ENCODE measurements around the gene ORC5.
"Not testable (repeated sequence)": the region's sequence is repeated elsewhere in the genome, so short reads cannot be mapped to it uniquely, and the experiment has no call there.

ORC5 gene

GRCh38 chr7:104241538-104242209, 33.9 kb upstream of the ORC5 start:
- TF ChIP-seq CTCF (IDR thresholded peaks at IDR 0.05; ENCODE audit: low read depth, low read length): no peak
- no peak overlapping the region for H3K4me3 ChIP-seq (replicated peaks in 1 of 2; ENCODE audit: low read depth in 2 of 2, low read length in 2 of 2)
- peak in 1 of 2 donors; percentile 32 for DNase-seq (ENCODE audit: low read depth in 2 of 2)

- no peak overlapping the region for H3K4me3 ChIP-seq (replicated peaks in 1 of 2; ENCODE audit: low read depth in 2 of 2, low read length in 2 of 2)
- DNase-seq (ENCODE audit: low read depth in 2 of 2): no peak
- no peak for TF ChIP-seq CTCF (IDR thresholded peaks at IDR 0.05; ENCODE audit: low read depth, low read length)
Measured at GRCh38 chr7:104241135-104241534, 33.3 kb upstream of the ORC5 start.

GRCh38 chr7:104240401-104240800, 32.6 kb upstream of the ORC5 start:
- no peak overlapping the region for H3K4me3 ChIP-seq (replicated peaks in 1 of 2; ENCODE audit: low read depth in 2 of 2, low read length in 2 of 2)
- TF ChIP-seq CTCF (IDR thresholded peaks at IDR 0.05; ENCODE audit: low read depth, low read length): no peak
- peak in 1 of 2 donors; percentile 23 for DNase-seq (ENCODE audit: low read depth in 2 of 2)

GRCh38 chr7:104234990-104235389, 27.2 kb upstream of the ORC5 start:
- H3K4me3 ChIP-seq (replicated peaks in 1 of 2; ENCODE audit: low read depth in 2 of 2, low read length in 2 of 2); DNase-seq (ENCODE audit: low read depth in 2 of 2): not testable (repeated sequence)

GRCh38 chr7:104231054-104232046, 23.5 kb upstream of the ORC5 start:
- TF ChIP-seq CTCF (IDR thresholded peaks at IDR 0.05; ENCODE audit: low read depth, low read length): peak; percentile 85
- no peak overlapping the region for H3K4me3 ChIP-seq (replicated peaks in 1 of 2; ENCODE audit: low read depth in 2 of 2, low read length in 2 of 2)
- peak; percentile 66 to 67 for DNase-seq (ENCODE audit: low read depth in 2 of 2)

- no peak overlapping the region for H3K4me3 ChIP-seq (replicated peaks in 1 of 2; ENCODE audit: low read depth in 2 of 2, low read length in 2 of 2)
- TF ChIP-seq CTCF (IDR thresholded peaks at IDR 0.05; ENCODE audit: low read depth, low read length): no peak
- DNase-seq (ENCODE audit: low read depth in 2 of 2): peak; percentile 51 to 56
Measured at GRCh38 chr7:104230606-104231005, 22.8 kb upstream of the ORC5 start.

GRCh38 chr7:104228442-104228841, 20.6 kb upstream of the ORC5 start:
- no peak for DNase-seq (ENCODE audit: low read depth in 2 of 2)
- no peak for TF ChIP-seq CTCF (IDR thresholded peaks at IDR 0.05; ENCODE audit: low read depth, low read length)
- H3K4me3 ChIP-seq (replicated peaks in 1 of 2; ENCODE audit: low read depth in 2 of 2, low read length in 2 of 2): no peak overlapping the region

Measured in cardiac fibroblast (primary cell).